GM21515 (cell line): Measurements from ENCODE around the gene KCTD20.
"Not testable (repeated sequence)": the region's sequence is repeated elsewhere in the genome, so short reads cannot be mapped to it uniquely, and the experiment has no call there.

Experiments used
- ATAC-seq: cut with Tn5 transposase; IDR thresholded peaks from one replicate; pipeline ENCODE4 v1.9.1; 2021; ENCODE audit not compliant: unreplicated experiment

KCTD20 gene

GRCh38 chr6:36443471-36444428, 950 bp downstream of the KCTD20 start:
- peak; percentile 5 for ATAC-seq

- ATAC-seq, result no peak
Measured at GRCh38 chr6:36444470-36444869, 1.7 kb downstream of the KCTD20 start.

GRCh38 chr6:36445621-36446020, 2.8 kb downstream of the KCTD20 start:
- no peak for ATAC-seq

- ATAC-seq, result not testable (repeated sequence)
Measured at GRCh38 chr6:36449173-36449572, 6.4 kb downstream of the KCTD20 start.

GRCh38 chr6:36452897-36453296, 10.1 kb downstream of the KCTD20 start:
- ATAC-seq, result not testable (repeated sequence)

GRCh38 chr6:36455486-36456027, 12.8 kb downstream of the KCTD20 start:
- ATAC-seq, result no peak

GRCh38 chr6:36459501-36459900, 16.7 kb downstream of the KCTD20 start:
- no peak for ATAC-seq

GRCh38 chr6:36460916-36461315, 18.1 kb downstream of the KCTD20 start:
- no peak for ATAC-seq

GRCh38 chr6:36461646-36462045, 18.8 kb downstream of the KCTD20 start:
- ATAC-seq, result no peak

- no peak for ATAC-seq
Measured at GRCh38 chr6:36463676-36464075, 20.9 kb downstream of the KCTD20 start.

- ATAC-seq, result no peak
Measured at GRCh38 chr6:36464233-36464632, 21.4 kb downstream of the KCTD20 start.

GRCh38 chr6:36467625-36468024, 24.8 kb downstream of the KCTD20 start:
- no peak for ATAC-seq

- ATAC-seq, result no peak
Measured at GRCh38 chr6:36469148-36469661, 26.4 kb downstream of the KCTD20 start.

- ATAC-seq, result no peak
Measured at GRCh38 chr6:36469946-36470345, 27.1 kb downstream of the KCTD20 start.

- ATAC-seq, result no peak
Measured at GRCh38 chr6:36478051-36478526, 35.3 kb downstream of the KCTD20 start.

GRCh38 chr6:36479256-36479655, 36.5 kb downstream of the KCTD20 start:
- ATAC-seq, result no peak

GRCh38 chr6:36483326-36483725, 40.5 kb downstream of the KCTD20 start:
- ATAC-seq, result not testable (repeated sequence)

- no peak for ATAC-seq
Measured at GRCh38 chr6:36484736-36485135, 41.9 kb downstream of the KCTD20 start.

- ATAC-seq, result no peak
Measured at GRCh38 chr6:36487698-36488097, 44.9 kb downstream of the KCTD20 start.

GRCh38 chr6:36488221-36488620, 45.4 kb downstream of the KCTD20 start:
- no peak for ATAC-seq

GRCh38 chr6:36489426-36489825, 46.6 kb downstream of the KCTD20 start:
- no peak for ATAC-seq

GRCh38 chr6:36491378-36491965, 48.7 kb downstream of the KCTD20 start:
- ATAC-seq, result no peak
